ENCODE results near the gene MFSD11. TPM values are rescaled to one million over a fixed set of nuclear protein-coding genes. Genes with fewer than 3 reads are reported as not detected.

MFSD11 gene
- total and polyA plus RNA-seq, 2 of the 8 experiments (the other 6 are each of a cell fraction or from before 2014, with no cell fraction given), result 17.7 to 19.8 TPM

- Histone ChIP-seq H3K4me1 (replicated peaks in 1 of 4; ENCODE audit: control insufficient read depth in 3 of 4, insufficient read depth in 4 of 4, low read length in 3 of 4) (no peaks in the 10 kb centered on the region), H2AFZ (ENCODE audit: low read length) (no peak overlapping the region), H4K20me1 (replicated peaks in 1 of 2; ENCODE audit: control insufficient read depth in 1 of 2, insufficient read depth in 2 of 2, low read length in 2 of 2) (no peaks in the 10 kb centered on the region), H2BK120ac (replicated peaks; ENCODE audit: low read depth, low read length) (no peak overlapping the region), H2BK12ac (ENCODE audit: low read depth, low read length) (no peak overlapping the region), H2BK5ac (ENCODE audit: low read depth, low read length) (no peak overlapping the region), H3K14ac (ENCODE audit: insufficient read length) (no peak overlapping the region), H3K27me3 (replicated peaks in 1 of 4; ENCODE audit: control insufficient read depth in 3 of 4, extremely low read depth in 1 of 4, insufficient read depth in 3 of 4, low read length in 3 of 4) (no peaks in the 10 kb centered on the region), H2BK15ac (ENCODE audit: low read length) (no peak overlapping the region), H2AK5ac (ENCODE audit: low read depth, low read length) (no peak overlapping the region), H3K56ac (replicated peaks; ENCODE audit: insufficient read length, low read depth, low read length) (no peak overlapping the region), H3K18ac (ENCODE audit: extremely low read depth, low read length) (no peak overlapping the region), H3K79me2 (ENCODE audit: control insufficient read depth in 1 of 2, insufficient read depth in 2 of 2, low read length in 2 of 2) (no peaks in the 10 kb centered on the region), H3K4me2 (ENCODE audit: insufficient read depth in 1 of 2, low read depth in 2 of 2, low read length in 2 of 2) (no peak overlapping the region), H3K23me2 (ENCODE audit: low read depth, low read length) (no peaks in the 10 kb centered on the region; the same call in 1 of the 2 replicates), H3K4ac (replicated peaks; ENCODE audit: insufficient read length, low read depth, low read length) (no peak overlapping the region), H4K5ac (ENCODE audit: insufficient read length, low read depth, low read length) (no peak overlapping the region), H4K8ac (ENCODE audit: extremely low read depth, insufficient read depth, low read length) (no peak overlapping the region), H3K23ac (ENCODE audit: insufficient read length) (no peak overlapping the region), H4K91ac (replicated peaks; ENCODE audit: insufficient read length, low read length) (no peak overlapping the region), H3K9ac (replicated peaks in 1 of 4; ENCODE audit: extremely low read depth in 1 of 4, low read depth in 3 of 4, low read length in 3 of 4) (no peak overlapping the region), H2BK20ac (ENCODE audit: low read length) (no peak overlapping the region), H3K79me1 (ENCODE audit: low read depth, low read length) (no peaks in the 10 kb centered on the region), H3K27ac (ENCODE audit: low read depth, low read length) (no peak overlapping the region), H3K4me3 (ENCODE audit: extremely low read depth in 1 of 4, insufficient read depth in 2 of 4, low read depth in 3 of 4, low read length in 4 of 4) (no peak overlapping the region), H3K36me3 (ENCODE audit: control insufficient read depth in 2 of 4, insufficient read depth in 4 of 4, low read length in 3 of 4) (peaks cover 5 to 25% (median 12%) of the 10 kb centered on the region in 4 experiments; a peak in 7 of 8 replicates), H3K9me3 (ENCODE audit: insufficient read depth in 2 of 2, low read depth in 1 of 2, low read length in 1 of 2) (no peaks in the 10 kb centered on the region)
- DNase-seq (ENCODE audit: low read depth in 1 of 2, low spot score in 2 of 2), result no peak
- WGBS, 2 experiments (ENCODE audit: extremely low coverage in 1 of 2, insufficient coverage in 1 of 2, insufficient read length in 1 of 2, insufficient replicate concordance in 2 of 2, low coverage in 1 of 2, low lambda C conversion rate in 2 of 2, missing lambda C conversion rate in 1 of 2), result 85% methylated on average over 2 of the region's 2 CpGs; no CpG with 5 or more reads in 1 of the 2 experiments
- no peak for TF ChIP-seq EP300 (IDR thresholded peaks at IDR 0.05; ENCODE audit: borderline replicate concordance in 1 of 2, low read depth in 2 of 2, low read length in 2 of 2)
- no peak for TF ChIP-seq JUND (IDR thresholded peaks at IDR 0.05; ENCODE audit: low read length)
- no peak for TF ChIP-seq TAF1 (IDR thresholded peaks at IDR 0.05; ENCODE audit: low read depth, low read length)
- FAIRE-seq, result no peak
- CTCF ChIA-PET (ENCODE audit: partially characterized antibody), result interaction anchor here (0.5 kb wide), 1 partner anchor 47 kb away, joined by 3 read pairs; no protein-coding TSS in a partner anchor
- POLR2A ChIA-PET (ENCODE audit: partially characterized antibody), result no interaction called here
Observed at GRCh38 chr17:76744747-76745146, 6.8 kb downstream of the MFSD11 start.
